Liver (tissue), 3 donors: ENCODE measurements around the gene LPAR3.

Source experiments
- ATF3 ChIP-seq: IDR thresholded peaks from 2 replicates; pipeline ENCODE4 v1.6.1; 2016; ENCODE audit warnings: antibody characterized with exemption
- CTCF ChIP-seq: fragments of 150-350 bp; IDR thresholded peaks from 2 replicates; pipeline ENCODE4 v1.5.1; 2017; ENCODE audit warnings: improper control_type of control experiment, low read depth, low read length; ENCODE audit not compliant: missing input control
- GABPA ChIP-seq, 2 donors: IDR thresholded peaks in 1 of 2; conservative IDR thresholded peaks in 1 of 2; 2 replicates each; pipeline ENCODE4 v1.6.1; 2016; ENCODE audit warnings: antibody characterized with exemption in 2 of 2, mild to moderate bottlenecking in 1 of 2, moderate library complexity in 1 of 2
- HNF4G ChIP-seq: IDR thresholded peaks from 2 replicates; pipeline ENCODE4 v1.6.1; 2016; ENCODE audit warnings: antibody characterized with exemption
- JUND ChIP-seq, 2 donors: IDR thresholded peaks; 2 replicates each; pipeline ENCODE4 v1.6.1; 2016; ENCODE audit warnings: antibody characterized with exemption in 2 of 2
- MAX ChIP-seq: IDR thresholded peaks from 2 replicates; pipeline ENCODE4 v1.6.1; 2016; ENCODE audit warnings: antibody characterized with exemption
- RAD21 ChIP-seq, 2 donors: IDR thresholded peaks; 2 replicates each; pipeline ENCODE4 v1.6.1; 2016; ENCODE audit warnings: antibody characterized with exemption in 2 of 2, mild to moderate bottlenecking in 2 of 2
- RXRA ChIP-seq, 2 donors: IDR thresholded peaks; 2 replicates each; pipeline ENCODE4 v1.6.1; 2017 to 2018; ENCODE audit warnings: antibody characterized with exemption in 2 of 2, mild to moderate bottlenecking in 1 of 2
- SP1 ChIP-seq: IDR thresholded peaks from 2 replicates; pipeline ENCODE4 v1.6.1; 2018; ENCODE audit warnings: antibody characterized with exemption, mild to moderate bottlenecking
- YY1 ChIP-seq: IDR thresholded peaks from 2 replicates; pipeline ENCODE4 v1.6.1; 2016; ENCODE audit warnings: antibody characterized with exemption, mild to moderate bottlenecking
- ZBTB33 ChIP-seq: IDR thresholded peaks from 2 replicates; pipeline ENCODE4 v1.6.1; 2016; ENCODE audit warnings: antibody characterized with exemption
- donor health status: healthy.
- donor health status: healthy.

- TF ChIP-seq CTCF (no peak), MAX (no peak), GABPA (IDR thresholded peaks at IDR 0.05 in 1 of 2, conservative IDR thresholded peaks at IDR 0.05 in 1 of 2) (no peak), SP1 (no peak), YY1 (no peak), ATF3 (no peak), RXRA (IDR thresholded peaks at IDR 0.05) (no peak), HNF4G (no peak), RAD21 (IDR thresholded peaks at IDR 0.05) (no peak), ZBTB33 (no peak), JUND (IDR thresholded peaks at IDR 0.05) (no peak)
Observed at GRCh38 chr1:84846387-84846786, 46.6 kb downstream of the LPAR3 start.
